Measurements from ENCODE around the gene RDH14. TPM values are rescaled to one million over a fixed set of nuclear protein-coding genes. Genes with fewer than 3 reads are reported as not detected.

RDH14 gene
- total and polyA plus RNA-seq, 2 of the 4 experiments (the other 2 are of a cell fraction): 11.9 to 12.2 TPM

- TF ChIP-seq POLR2A (IDR thresholded peaks at IDR 0.05; ENCODE audit: low read depth, low read length): no peak
- no peak for TF ChIP-seq MXI1 (IDR thresholded peaks at IDR 0.05; ENCODE audit: borderline replicate concordance, low read depth, low read length)
- no peak for TF ChIP-seq NFE2L2 (IDR thresholded peaks at IDR 0.05; ENCODE audit: low read depth, low read length)
- POLR2A ChIA-PET (ENCODE audit: unreplicated experiment): no interaction called here
- no peak overlapping the region for H2AK9ac ChIP-seq (replicated peaks; ENCODE audit: low read depth, low read length, poor library complexity)
- no peak overlapping the region for H2BK15ac ChIP-seq (ENCODE audit: low read depth, low read length)
- no peak overlapping the region for H3K9ac ChIP-seq (ENCODE audit: low read depth, low read length)
- no peaks in the 10 kb centered on the region for H3K9me3 ChIP-seq (ENCODE audit: control insufficient read depth, insufficient read depth, low read length)
- intact Hi-C loops (cut with micrococcal nuclease): no loop called here
- dilution Hi-C loops (cut with HindIII; ENCODE audit: low sequenced_read_pairs, unreplicated experiment): no loop called here
- no peaks in the 10 kb centered on the region for H3K4me1 ChIP-seq (ENCODE audit: control insufficient read depth, insufficient read depth, low read length)
- H4K20me1 ChIP-seq (ENCODE audit: insufficient read depth, low read length): no peaks in the 10 kb centered on the region
- no peak overlapping the region for H2BK120ac ChIP-seq (ENCODE audit: low read depth, low read length)
- no peak for ATAC-seq (ENCODE audit: low read depth)
- H3K4ac ChIP-seq (ENCODE audit: low read depth, low read length): no peak overlapping the region
- H3K14ac ChIP-seq (replicated peaks; ENCODE audit: low read depth, low read length): no peak overlapping the region
- BruUV-seq (replicated peaks): no TSS peak
- no peak overlapping the region for H2AK5ac ChIP-seq (ENCODE audit: low read depth, low read length)
- H4K91ac ChIP-seq (ENCODE audit: insufficient read depth, low read depth, low read length): no peak overlapping the region
- DNase-seq: no peak
- no peak overlapping the region for H4K5ac ChIP-seq (ENCODE audit: low read depth, low read length)
- H3K9me1 ChIP-seq (ENCODE audit: insufficient read depth, low read length): no peaks in the 10 kb centered on the region
- H4K8ac ChIP-seq (ENCODE audit: low read depth in 2 of 2, low read length in 2 of 2): no peak overlapping the region
- H2BK20ac ChIP-seq (ENCODE audit: low read depth, low read length): no peak overlapping the region
- H3K36me3 ChIP-seq (ENCODE audit: control insufficient read depth, insufficient read depth, low read length): peaks cover 4% of the 10 kb centered on the region
- in situ Hi-C loops (cut with MboI; ENCODE audit: low sequenced_read_pairs): no loop called here
- H3K56ac ChIP-seq (ENCODE audit: extremely low read depth, insufficient read depth, low read length): no peak overlapping the region
- CTCF ChIA-PET: no interaction called here
- no peak overlapping the region for H3K23ac ChIP-seq (ENCODE audit: low read depth, low read length)
- H3K18ac ChIP-seq (ENCODE audit: low read depth, low read length): no peak overlapping the region
- H2AFZ ChIP-seq (replicated peaks; ENCODE audit: low read length, poor library complexity): no peak overlapping the region
- H3K27ac ChIP-seq (ENCODE audit: insufficient read depth, low read length): no peak overlapping the region
- no CpG with 5 or more reads among the region's 2 CpGs for WGBS, 2 experiments (ENCODE audit: extremely low coverage in 2 of 2, insufficient read length in 1 of 2)
- no peak overlapping the region for H3K4me3 ChIP-seq (ENCODE audit: insufficient read depth, low read depth, low read length)
- H3K79me1 ChIP-seq (ENCODE audit: low read depth in 1 of 2, low read length in 2 of 2): peaks cover 3 to 8% of the 10 kb centered on the region in 2 experiments; a peak in 3 of 4 replicates
- no peak overlapping the region for H3K4me2 ChIP-seq (ENCODE audit: low read depth, low read length)
- no peak overlapping the region for H2BK5ac ChIP-seq (ENCODE audit: low read depth, low read length, poor library complexity, severe bottlenecking)
- no peaks in the 10 kb centered on the region for H3K27me3 ChIP-seq (ENCODE audit: control insufficient read depth, insufficient read depth, low read length)
Measured at GRCh38 chr2:18550433-18550832, 10.0 kb downstream of the RDH14 start.

Data from IMR-90 (cell line).